Mesenchymal stem cell (in vitro differentiated cells and primary cell): ENCODE measurements around the gene RAB3C.

Experiments
- DNase-seq: peaks from one replicate; pipeline ENCODE4 v3.0.0-alpha.2; 2013
- H2AFZ ChIP-seq: one replicate; pipeline ENCODE4 v1.6.1; 2013; ENCODE audit warnings: low read depth, mild to moderate bottlenecking, control low read depth, inconsistent platforms, low read length, moderate library complexity
- H2AK5ac ChIP-seq: 2 replicates; pipeline ENCODE4 v1.6.1; 2013; ENCODE audit warnings: low read length, moderate library complexity, mild to moderate bottlenecking, inconsistent platforms; ENCODE audit not compliant: severe bottlenecking
- H2BK120ac ChIP-seq: one replicate; pipeline ENCODE4 v1.6.1; 2013; ENCODE audit warnings: low read depth, mild to moderate bottlenecking, inconsistent platforms, low read length, moderate library complexity
- H2BK12ac ChIP-seq, 2 experiments: one replicate each; pipeline ENCODE4 v1.6.1; 2013; ENCODE audit warnings: inconsistent platforms in 2 of 2, low read length in 2 of 2, mild to moderate bottlenecking in 2 of 2, moderate library complexity in 2 of 2, control low read depth in 1 of 2
- H2BK15ac ChIP-seq: one replicate; pipeline ENCODE4 v1.6.1; 2013; ENCODE audit warnings: mild to moderate bottlenecking, low read depth, inconsistent platforms; ENCODE audit not compliant: poor library complexity, severe bottlenecking
- H2BK5ac ChIP-seq: 2 replicates; pipeline ENCODE4 v1.6.1; 2013; ENCODE audit warnings: low read depth, mild to moderate bottlenecking, low read length, control low read depth, inconsistent platforms; ENCODE audit not compliant: poor library complexity, severe bottlenecking
- H3K14ac ChIP-seq, 2 experiments: one replicate each; pipeline ENCODE4 v1.6.1; 2013; ENCODE audit warnings: inconsistent platforms in 2 of 2, low read length in 2 of 2, control low read depth in 1 of 2, mild to moderate bottlenecking in 1 of 2, moderate library complexity in 1 of 2
- H3K18ac ChIP-seq, 2 experiments: one replicate each; pipeline ENCODE4 v1.6.1; 2013; ENCODE audit warnings: inconsistent platforms in 2 of 2, low read length in 2 of 2, control low read depth in 1 of 2, low read depth in 1 of 2, mild to moderate bottlenecking in 1 of 2
- H3K23ac ChIP-seq, 2 experiments: one replicate each; pipeline ENCODE4 v1.6.1; 2013; ENCODE audit warnings: inconsistent platforms in 2 of 2, low read length in 2 of 2, mild to moderate bottlenecking in 2 of 2, moderate library complexity in 2 of 2, control low read depth in 1 of 2
- H3K27ac ChIP-seq: 2 replicates; pipeline ENCODE4 v1.5.1; 2013; ENCODE audit warnings: mild to moderate bottlenecking, moderate library complexity, low read length, control low read depth, inconsistent platforms; ENCODE audit not compliant: poor library complexity, severe bottlenecking
- H3K27me3 ChIP-seq, 2 experiments: 2 replicates each; pipeline versions ENCODE4 v1.6.1 to v1.7.0; 2013; ENCODE audit warnings: low read length in 2 of 2, mild to moderate bottlenecking in 2 of 2, moderate library complexity in 2 of 2, control low read depth in 1 of 2, inconsistent platforms in 1 of 2; ENCODE audit not compliant: control insufficient read depth in 1 of 2, insufficient read depth in 1 of 2
- H3K36me3 ChIP-seq, 2 experiments: 2 replicates each; pipeline versions ENCODE4 v1.6.1 to v1.7.0; 2013; ENCODE audit warnings: low read length in 2 of 2, control low read depth in 1 of 2, inconsistent platforms in 1 of 2, low read depth in 1 of 2, mild to moderate bottlenecking in 1 of 2; ENCODE audit not compliant: insufficient read depth in 2 of 2, control insufficient read depth in 1 of 2
- H3K4ac ChIP-seq, 2 experiments: one replicate each; pipeline ENCODE4 v1.6.1; 2013; ENCODE audit warnings: inconsistent platforms in 2 of 2, low read length in 2 of 2, mild to moderate bottlenecking in 2 of 2, moderate library complexity in 2 of 2, control low read depth in 1 of 2, low read depth in 1 of 2
- H3K4me1 ChIP-seq: 2 replicates; pipeline ENCODE4 v1.6.1; 2013; ENCODE audit warnings: low read depth, low read length, control low read depth; ENCODE audit not compliant: control insufficient read depth, insufficient read depth
- H3K4me2 ChIP-seq: 2 replicates; pipeline ENCODE4 v1.6.1; 2013; ENCODE audit warnings: low read length, mild to moderate bottlenecking, inconsistent platforms; ENCODE audit not compliant: poor library complexity, severe bottlenecking
- H3K4me3 ChIP-seq, 2 experiments: 2 replicates each; pipeline versions ENCODE4 v1.5.1 to v1.7.0; 2013; ENCODE audit warnings: low read length in 2 of 2, mild to moderate bottlenecking in 2 of 2, control low read depth in 1 of 2, low read depth in 1 of 2; ENCODE audit not compliant: insufficient read depth in 1 of 2
- H3K79me1 ChIP-seq: replicated peaks from 2 replicates; pipeline ENCODE4 v1.6.1; 2013; ENCODE audit warnings: mild to moderate bottlenecking, control low read depth, low read length, inconsistent platforms; ENCODE audit not compliant: poor library complexity, severe bottlenecking
- H3K9ac ChIP-seq: 2 replicates; pipeline ENCODE4 v1.7.0; 2013; ENCODE audit warnings: mild to moderate bottlenecking, low read length, moderate library complexity
- H3K9me3 ChIP-seq: 2 replicates; pipeline ENCODE4 v1.7.0; 2013; ENCODE audit warnings: mild to moderate bottlenecking, low read length; ENCODE audit not compliant: control insufficient read depth
- H4K8ac ChIP-seq: one replicate; pipeline ENCODE4 v1.6.1; 2013; ENCODE audit warnings: inconsistent platforms, mild to moderate bottlenecking, low read length, moderate library complexity
- H4K91ac ChIP-seq: one replicate; pipeline ENCODE4 v1.6.1; 2013; ENCODE audit warnings: mild to moderate bottlenecking, low read length, inconsistent platforms
- WGBS: methylation state at CpG from one replicate; pipeline ENCODE4 v1.1.7; 2013; ENCODE audit warnings: mixed read lengths; 5-methylcytosine and 5-hydroxymethylcytosine counted together

Gene RAB3C

DNA sequence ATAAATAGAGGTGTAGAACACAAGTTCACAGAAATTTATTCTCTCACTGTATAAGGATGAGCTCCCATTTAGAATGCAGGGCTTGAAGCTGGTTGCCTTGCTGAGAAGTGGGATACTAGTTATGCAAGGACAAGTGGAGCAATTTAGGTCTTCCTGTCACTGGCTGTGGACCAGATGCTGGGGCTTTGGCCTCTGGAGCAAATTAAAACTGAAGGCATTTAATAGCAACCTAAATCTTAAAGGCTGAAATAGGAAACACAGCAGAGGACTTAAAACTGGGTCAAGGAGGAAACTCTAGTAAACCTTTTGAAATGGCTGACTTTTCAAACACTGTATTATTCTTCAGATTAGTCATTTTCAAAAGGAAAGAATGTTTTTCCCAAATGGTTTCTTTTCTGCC is 319.4 kb downstream of the RAB3C start:
- Histone ChIP-seq H3K36me3 (no peaks in the 10 kb centered on the region), H4K91ac (no peak overlapping the region), H3K9me3 (peaks cover 5% of the 10 kb centered on the region), H3K23ac (no peak overlapping the region), H3K4ac (no peak overlapping the region), H2AFZ (no peak overlapping the region), H3K9ac (no peak overlapping the region), H3K4me3 (no peak overlapping the region), H2BK12ac (no peak overlapping the region), H3K4me2 (no peak overlapping the region), H3K27me3 (no peaks in the 10 kb centered on the region), H2BK15ac (no peak overlapping the region), H2BK120ac (no peak overlapping the region), H3K4me1 (no peaks in the 10 kb centered on the region), H3K14ac (no peak overlapping the region), H3K18ac (no peak overlapping the region), H2BK5ac (no peak overlapping the region), H2AK5ac (no peak overlapping the region), H3K79me1 (no peaks in the 10 kb centered on the region), H4K8ac (no peak overlapping the region), H3K27ac (no peak overlapping the region)
- DNase-seq, result no peak

DNA sequence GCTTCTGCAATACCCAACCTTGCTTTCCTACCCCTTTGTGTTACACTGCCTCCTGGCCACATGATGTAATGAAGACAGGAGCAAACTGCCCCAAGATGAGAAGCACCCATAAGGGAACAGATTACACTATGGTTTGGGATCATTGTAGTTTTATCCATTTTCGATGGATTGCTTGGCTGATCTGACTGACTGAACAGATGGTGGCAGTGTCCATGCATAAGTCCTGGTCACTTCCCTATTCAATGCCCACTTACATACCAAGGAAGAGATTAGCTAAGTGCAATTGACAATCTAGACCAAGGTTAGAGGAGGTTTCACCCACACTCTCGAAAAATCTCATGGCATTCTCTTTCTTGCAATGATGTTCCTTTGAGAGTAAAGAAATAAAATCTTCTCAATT is 319.9 kb downstream of the RAB3C start:
- Histone ChIP-seq H3K4me3 (no peak overlapping the region), H3K4me1 (no peaks in the 10 kb centered on the region), H3K9ac (no peak overlapping the region), H2BK12ac (no peak overlapping the region), H3K14ac (no peak overlapping the region), H3K18ac (no peak overlapping the region), H2AK5ac (no peak overlapping the region), H3K36me3 (no peaks in the 10 kb centered on the region), H3K9me3 (peaks cover 5% of the 10 kb centered on the region), H4K91ac (no peak overlapping the region), H3K4ac (no peak overlapping the region), H3K27ac (no peak overlapping the region), H2BK120ac (no peak overlapping the region), H3K79me1 (no peaks in the 10 kb centered on the region), H3K4me2 (no peak overlapping the region), H2BK15ac (no peak overlapping the region), H3K27me3 (no peaks in the 10 kb centered on the region), H3K23ac (no peak overlapping the region), H2AFZ (no peak overlapping the region), H4K8ac (no peak overlapping the region), H2BK5ac (no peak overlapping the region)
- no peak for DNase-seq
- no CpG with 5 or more reads among the region's 2 CpGs for WGBS

DNA sequence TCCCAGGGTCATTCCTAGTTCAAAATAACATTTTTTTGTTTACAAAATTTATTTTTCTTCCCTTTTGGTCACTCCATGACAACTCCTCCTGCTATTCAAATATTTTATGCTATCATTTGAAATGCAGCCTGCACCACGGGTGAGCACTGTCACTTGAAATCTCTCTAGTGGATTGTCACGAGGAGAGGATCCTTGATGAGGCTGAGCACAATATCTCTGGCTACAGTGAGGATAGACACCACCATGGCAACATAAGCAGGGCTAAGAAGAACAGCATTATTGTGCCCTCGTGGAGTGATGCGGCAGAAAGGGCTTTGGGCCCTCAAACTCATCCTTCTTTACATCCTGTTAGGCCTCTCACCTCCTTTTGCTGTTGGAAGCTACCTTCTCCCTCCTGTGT is 321.9 kb downstream of the RAB3C start:
- Histone ChIP-seq H3K4me3 (no peak overlapping the region), H3K4ac (no peak overlapping the region), H3K18ac (no peak overlapping the region), H4K8ac (no peak overlapping the region), H3K27ac (no peak overlapping the region), H2BK5ac (no peak overlapping the region), H3K14ac (no peak overlapping the region), H3K27me3 (no peaks in the 10 kb centered on the region), H3K23ac (no peak overlapping the region), H3K4me2 (no peak overlapping the region), H2BK15ac (no peak overlapping the region), H2BK120ac (no peak overlapping the region), H3K4me1 (no peaks in the 10 kb centered on the region), H2AK5ac (no peak overlapping the region), H2BK12ac (no peak overlapping the region), H2AFZ (no peak overlapping the region), H3K36me3 (no peaks in the 10 kb centered on the region), H4K91ac (no peak overlapping the region), H3K9ac (no peak overlapping the region), H3K79me1 (no peaks in the 10 kb centered on the region), H3K9me3 (peaks cover 5% of the 10 kb centered on the region)
- 80% methylated on average over 4 of the region's 4 CpGs for WGBS
- DNase-seq, result no peak

DNA sequence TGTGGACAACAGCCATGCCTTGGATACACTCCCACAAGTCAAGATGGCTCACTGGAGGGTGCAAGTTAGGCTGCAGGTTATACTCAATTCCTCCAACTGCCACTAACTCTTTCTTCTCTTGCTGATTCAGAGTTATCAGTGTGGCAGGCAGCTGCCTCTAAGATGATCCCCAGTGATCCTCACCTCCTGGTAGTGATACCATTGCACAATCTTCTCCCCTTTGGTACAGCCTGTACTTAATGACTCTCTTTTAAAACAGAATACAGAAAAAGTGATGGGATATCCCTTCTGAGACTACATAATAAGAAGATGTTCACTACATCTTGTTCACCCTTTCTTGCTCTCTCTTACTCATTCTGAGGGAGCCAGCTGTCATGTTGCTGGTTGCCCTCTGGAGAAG is 323.1 kb downstream of the RAB3C start:
- no peak overlapping the region for H3K18ac ChIP-seq
- H3K27me3 ChIP-seq, result no peaks in the 10 kb centered on the region
- no peak overlapping the region for H3K4me3 ChIP-seq
- no peak overlapping the region for H2AFZ ChIP-seq
- no peak overlapping the region for H2AK5ac ChIP-seq
- no peak overlapping the region for H4K91ac ChIP-seq
- H3K14ac ChIP-seq, result no peak overlapping the region
- H3K23ac ChIP-seq, result no peak overlapping the region
- H2BK15ac ChIP-seq, result no peak overlapping the region
- no peak overlapping the region for H2BK5ac ChIP-seq
- H3K4me2 ChIP-seq, result no peak overlapping the region
- no peaks in the 10 kb centered on the region for H3K4me1 ChIP-seq
- peaks cover 5% of the 10 kb centered on the region for H3K9me3 ChIP-seq
- H3K9ac ChIP-seq, result no peak overlapping the region
- no peak overlapping the region for H2BK12ac ChIP-seq
- no peak overlapping the region for H3K27ac ChIP-seq
- no peak overlapping the region for H4K8ac ChIP-seq
- no peak overlapping the region for H2BK120ac ChIP-seq
- H3K36me3 ChIP-seq, result no peaks in the 10 kb centered on the region
- no peaks in the 10 kb centered on the region for H3K79me1 ChIP-seq
- H3K4ac ChIP-seq, result no peak overlapping the region
- no peak for DNase-seq
